ENCODE measurements around the gene GSG1L2.

DNA sequence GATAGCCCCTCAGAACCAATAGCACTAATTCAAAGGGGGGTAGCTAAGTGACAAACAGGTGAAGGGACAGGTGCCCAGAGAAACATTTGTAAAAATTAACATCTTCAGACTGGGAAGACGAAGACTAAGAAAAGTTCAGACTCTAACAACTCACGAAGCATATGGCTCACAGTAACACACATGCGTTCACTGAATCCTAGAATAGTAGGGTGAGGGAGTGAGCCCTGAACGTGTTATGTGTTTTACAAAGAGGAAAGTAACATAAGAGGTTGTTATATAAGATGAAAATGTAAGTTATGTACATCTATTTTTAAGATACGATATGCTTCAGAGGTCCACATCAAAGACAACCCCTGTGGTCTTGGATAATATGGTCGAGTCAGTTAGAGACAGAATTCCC is 15.2 kb downstream of the GSG1L2 start:
- TF ChIP-seq, protein P1, sequence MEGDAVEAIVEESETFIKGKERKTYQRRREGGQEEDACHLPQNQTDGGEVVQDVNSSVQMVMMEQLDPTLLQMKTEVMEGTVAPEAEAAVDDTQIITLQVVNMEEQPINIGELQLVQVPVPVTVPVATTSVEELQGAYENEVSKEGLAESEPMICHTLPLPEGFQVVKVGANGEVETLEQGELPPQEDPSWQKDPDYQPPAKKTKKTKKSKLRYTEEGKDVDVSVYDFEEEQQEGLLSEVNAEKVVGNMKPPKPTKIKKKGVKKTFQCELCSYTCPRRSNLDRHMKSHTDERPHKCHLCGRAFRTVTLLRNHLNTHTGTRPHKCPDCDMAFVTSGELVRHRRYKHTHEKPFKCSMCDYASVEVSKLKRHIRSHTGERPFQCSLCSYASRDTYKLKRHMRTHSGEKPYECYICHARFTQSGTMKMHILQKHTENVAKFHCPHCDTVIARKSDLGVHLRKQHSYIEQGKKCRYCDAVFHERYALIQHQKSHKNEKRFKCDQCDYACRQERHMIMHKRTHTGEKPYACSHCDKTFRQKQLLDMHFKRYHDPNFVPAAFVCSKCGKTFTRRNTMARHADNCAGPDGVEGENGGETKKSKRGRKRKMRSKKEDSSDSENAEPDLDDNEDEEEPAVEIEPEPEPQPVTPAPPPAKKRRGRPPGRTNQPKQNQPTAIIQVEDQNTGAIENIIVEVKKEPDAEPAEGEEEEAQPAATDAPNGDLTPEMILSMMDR (IDR thresholded peaks at IDR 0.05) = no peak
- no peak for TF ChIP-seq EZH2phosphoT487 (IDR thresholded peaks at IDR 0.05)

Measured in neural progenitor cell (in vitro differentiated cells).